ENCODE results near the gene ADCY5. TPM values are rescaled to one million over a fixed set of nuclear protein-coding genes. Genes with fewer than 3 reads are reported as not detected.

Gene ADCY5
- total RNA-seq, 1 experiment from 2014 or later = 1.4 TPM

DNA sequence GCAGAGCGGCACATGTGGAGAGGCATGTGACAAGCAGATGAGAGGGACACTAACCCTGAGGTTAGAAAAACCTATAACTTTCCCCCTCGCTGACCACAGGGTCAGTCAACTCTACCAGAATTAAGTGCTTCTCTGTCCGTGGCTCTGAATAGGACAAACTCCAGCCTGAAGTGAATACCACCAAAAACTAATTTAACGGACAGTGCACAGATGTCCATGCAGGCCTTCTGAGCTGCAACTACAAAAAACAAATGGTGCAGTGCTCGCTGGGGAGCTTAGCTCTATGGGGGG lies 59.3 kb downstream of the ADCY5 start:
- TF ChIP-seq, protein P1, sequence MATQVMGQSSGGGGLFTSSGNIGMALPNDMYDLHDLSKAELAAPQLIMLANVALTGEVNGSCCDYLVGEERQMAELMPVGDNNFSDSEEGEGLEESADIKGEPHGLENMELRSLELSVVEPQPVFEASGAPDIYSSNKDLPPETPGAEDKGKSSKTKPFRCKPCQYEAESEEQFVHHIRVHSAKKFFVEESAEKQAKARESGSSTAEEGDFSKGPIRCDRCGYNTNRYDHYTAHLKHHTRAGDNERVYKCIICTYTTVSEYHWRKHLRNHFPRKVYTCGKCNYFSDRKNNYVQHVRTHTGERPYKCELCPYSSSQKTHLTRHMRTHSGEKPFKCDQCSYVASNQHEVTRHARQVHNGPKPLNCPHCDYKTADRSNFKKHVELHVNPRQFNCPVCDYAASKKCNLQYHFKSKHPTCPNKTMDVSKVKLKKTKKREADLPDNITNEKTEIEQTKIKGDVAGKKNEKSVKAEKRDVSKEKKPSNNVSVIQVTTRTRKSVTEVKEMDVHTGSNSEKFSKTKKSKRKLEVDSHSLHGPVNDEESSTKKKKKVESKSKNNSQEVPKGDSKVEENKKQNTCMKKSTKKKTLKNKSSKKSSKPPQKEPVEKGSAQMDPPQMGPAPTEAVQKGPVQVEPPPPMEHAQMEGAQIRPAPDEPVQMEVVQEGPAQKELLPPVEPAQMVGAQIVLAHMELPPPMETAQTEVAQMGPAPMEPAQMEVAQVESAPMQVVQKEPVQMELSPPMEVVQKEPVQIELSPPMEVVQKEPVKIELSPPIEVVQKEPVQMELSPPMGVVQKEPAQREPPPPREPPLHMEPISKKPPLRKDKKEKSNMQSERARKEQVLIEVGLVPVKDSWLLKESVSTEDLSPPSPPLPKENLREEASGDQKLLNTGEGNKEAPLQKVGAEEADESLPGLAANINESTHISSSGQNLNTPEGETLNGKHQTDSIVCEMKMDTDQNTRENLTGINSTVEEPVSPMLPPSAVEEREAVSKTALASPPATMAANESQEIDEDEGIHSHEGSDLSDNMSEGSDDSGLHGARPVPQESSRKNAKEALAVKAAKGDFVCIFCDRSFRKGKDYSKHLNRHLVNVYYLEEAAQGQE (IDR thresholded peaks at IDR 0.05; ENCODE audit: insufficient read depth in 1 of 2, low read depth in 2 of 2, low read length in 1 of 2) = no peak
- TF ChIP-seq TCF7L2 (IDR thresholded peaks at IDR 0.05; ENCODE audit: low read depth, low read length) = no peak
- TF ChIP-seq, protein P2, sequence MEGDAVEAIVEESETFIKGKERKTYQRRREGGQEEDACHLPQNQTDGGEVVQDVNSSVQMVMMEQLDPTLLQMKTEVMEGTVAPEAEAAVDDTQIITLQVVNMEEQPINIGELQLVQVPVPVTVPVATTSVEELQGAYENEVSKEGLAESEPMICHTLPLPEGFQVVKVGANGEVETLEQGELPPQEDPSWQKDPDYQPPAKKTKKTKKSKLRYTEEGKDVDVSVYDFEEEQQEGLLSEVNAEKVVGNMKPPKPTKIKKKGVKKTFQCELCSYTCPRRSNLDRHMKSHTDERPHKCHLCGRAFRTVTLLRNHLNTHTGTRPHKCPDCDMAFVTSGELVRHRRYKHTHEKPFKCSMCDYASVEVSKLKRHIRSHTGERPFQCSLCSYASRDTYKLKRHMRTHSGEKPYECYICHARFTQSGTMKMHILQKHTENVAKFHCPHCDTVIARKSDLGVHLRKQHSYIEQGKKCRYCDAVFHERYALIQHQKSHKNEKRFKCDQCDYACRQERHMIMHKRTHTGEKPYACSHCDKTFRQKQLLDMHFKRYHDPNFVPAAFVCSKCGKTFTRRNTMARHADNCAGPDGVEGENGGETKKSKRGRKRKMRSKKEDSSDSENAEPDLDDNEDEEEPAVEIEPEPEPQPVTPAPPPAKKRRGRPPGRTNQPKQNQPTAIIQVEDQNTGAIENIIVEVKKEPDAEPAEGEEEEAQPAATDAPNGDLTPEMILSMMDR (IDR thresholded peaks at IDR 0.05) = no peak
- TF ChIP-seq POLR2AphosphoS5 (IDR thresholded peaks at IDR 0.05; ENCODE audit: low read depth, low read length) = no peak
- no peak for TF ChIP-seq SIN3A (IDR thresholded peaks at IDR 0.05; ENCODE audit: borderline replicate concordance, insufficient read depth, low read depth, low read length)
- Histone ChIP-seq H3K9me3 (ENCODE audit: control insufficient read depth, insufficient read depth, low read depth, low read length) (no peaks in the 10 kb centered on the region), H3K27ac (ENCODE audit: low read length) (no peak overlapping the region), H3K27me3 (ENCODE audit: control insufficient read depth, insufficient read depth, low read length) (no peaks in the 10 kb centered on the region; the same call in 1 of the 2 replicates), H3K4me3 (ENCODE audit: low read depth in 2 of 2, low read length in 2 of 2) (no peak overlapping the region), H3K36me3 (ENCODE audit: control insufficient read depth, insufficient read depth, low read length) (no peaks in the 10 kb centered on the region), H3K4me1 (ENCODE audit: control insufficient read depth, insufficient read depth, low read length) (peaks cover 7% of the 10 kb centered on the region)
- intact Hi-C loops (cut with micrococcal nuclease; ENCODE audit: unreplicated experiment) = no loop called here
- ChIA-PET POLR2A (no interaction called here), CTCF (no interaction called here)
- in situ Hi-C loops (cut with HindIII; ENCODE audit: low pct_unique_long_range_greater_than_20kb, low sequenced_read_pairs) = no loop called here
- DNase-seq (ENCODE audit: low read depth, low spot score) = no peak
- BruUV-seq (replicated peaks) = no TSS peak
- ATAC-seq = no peak

DNA sequence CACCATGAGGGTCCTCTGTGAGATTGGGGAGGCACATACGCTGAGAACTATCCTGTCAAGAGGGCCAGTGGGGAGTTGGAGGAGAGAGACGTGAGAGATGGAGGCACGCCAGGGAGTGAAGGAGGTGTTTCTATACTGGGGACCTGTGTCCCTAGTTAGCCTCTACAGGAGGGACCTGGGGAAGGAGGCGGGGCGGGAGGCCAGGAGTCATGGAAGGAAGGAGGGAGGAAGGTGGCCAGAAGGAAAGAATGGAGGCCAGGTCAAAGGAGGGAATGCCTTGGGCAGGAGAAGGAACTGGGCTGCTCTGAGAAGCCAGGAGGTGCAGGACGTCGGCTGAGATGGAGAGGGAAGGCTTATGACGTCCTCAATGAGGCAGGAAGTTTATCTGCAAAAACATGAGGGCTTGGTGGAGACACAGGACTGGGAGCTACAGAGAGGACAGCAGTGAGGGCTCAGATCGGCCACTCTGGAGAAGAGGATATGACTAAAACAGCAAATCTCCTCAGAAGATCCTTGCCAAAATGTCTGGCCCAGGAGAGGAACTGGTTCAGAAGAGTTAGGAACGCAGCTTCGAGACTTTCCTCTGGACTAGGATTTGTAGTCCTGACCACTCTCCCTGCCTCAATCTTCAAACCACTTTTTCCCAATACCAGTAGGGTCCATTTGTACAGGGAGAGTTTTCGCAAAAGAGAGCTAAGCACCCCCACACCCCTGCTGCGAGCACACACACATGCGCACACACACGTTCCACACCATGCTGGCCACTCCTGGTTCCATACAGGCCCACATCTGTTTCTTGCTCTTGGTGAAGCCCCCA lies 59.9 kb downstream of the ADCY5 start:
- ChIA-PET POLR2A (no interaction called here), CTCF (no interaction called here)
- intact Hi-C loops (cut with micrococcal nuclease; ENCODE audit: unreplicated experiment) = no loop called here
- ATAC-seq = no peak
- peaks cover 7% of the 10 kb centered on the region for H3K4me1 ChIP-seq (ENCODE audit: control insufficient read depth, insufficient read depth, low read length)
- H3K27ac ChIP-seq (ENCODE audit: low read length) = no peak overlapping the region
- TF ChIP-seq SIN3A (IDR thresholded peaks at IDR 0.05; ENCODE audit: borderline replicate concordance, insufficient read depth, low read depth, low read length) (no peak), POLR2AphosphoS5 (IDR thresholded peaks at IDR 0.05; ENCODE audit: low read depth, low read length) (no peak), TCF7L2 (IDR thresholded peaks at IDR 0.05; ENCODE audit: low read depth, low read length) (no peak)
- TF ChIP-seq, protein P2 (IDR thresholded peaks at IDR 0.05) = no peak
- TF ChIP-seq, protein P1 (IDR thresholded peaks at IDR 0.05; ENCODE audit: insufficient read depth in 1 of 2, low read depth in 2 of 2, low read length in 1 of 2) = no peak
- no peak overlapping the region for H3K4me3 ChIP-seq (ENCODE audit: low read depth in 2 of 2, low read length in 2 of 2)
- H3K27me3 ChIP-seq (ENCODE audit: control insufficient read depth, insufficient read depth, low read length) = no peaks in the 10 kb centered on the region; the same call in 1 of the 2 replicates
- H3K36me3 ChIP-seq (ENCODE audit: control insufficient read depth, insufficient read depth, low read length) = no peaks in the 10 kb centered on the region
- no peak for DNase-seq (ENCODE audit: low read depth, low spot score)
- H3K9me3 ChIP-seq (ENCODE audit: control insufficient read depth, insufficient read depth, low read depth, low read length) = no peaks in the 10 kb centered on the region
- in situ Hi-C loops (cut with HindIII; ENCODE audit: low pct_unique_long_range_greater_than_20kb, low sequenced_read_pairs) = no loop called here
- no TSS peak for BruUV-seq (replicated peaks)

All from Panc1 (cell line).